NCI-H2029 treated with DMSO at 0.1 percent for 48 hours (cell line): Measurements from ENCODE around the gene TCF20.

Experiments used
- DNase-seq: peaks from one replicate; lab custom pipeline; 2025; lab: John Stamatoyannopoulos, UW

The TCF20 gene

DNA sequence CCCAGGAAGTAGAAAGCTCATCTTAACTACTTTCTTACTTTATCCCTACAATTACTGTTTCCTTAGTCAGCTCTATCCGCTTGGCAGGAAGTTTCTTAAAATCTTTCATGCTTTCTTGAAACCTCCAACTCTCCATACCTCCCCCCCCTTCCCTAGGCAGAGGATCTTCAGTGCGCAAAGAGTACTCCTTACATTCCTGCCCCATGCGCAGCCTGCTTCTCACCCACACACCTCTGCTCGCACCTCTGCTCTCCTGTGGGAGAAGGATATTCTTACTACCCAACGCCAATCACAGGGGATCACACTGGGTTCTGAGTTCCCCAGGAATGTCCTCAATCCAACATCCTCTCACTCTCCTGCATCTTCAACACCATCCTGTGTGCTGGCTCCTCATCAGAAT, 12.3 kb downstream of the TCF20 start:
- no peak for DNase-seq

DNA sequence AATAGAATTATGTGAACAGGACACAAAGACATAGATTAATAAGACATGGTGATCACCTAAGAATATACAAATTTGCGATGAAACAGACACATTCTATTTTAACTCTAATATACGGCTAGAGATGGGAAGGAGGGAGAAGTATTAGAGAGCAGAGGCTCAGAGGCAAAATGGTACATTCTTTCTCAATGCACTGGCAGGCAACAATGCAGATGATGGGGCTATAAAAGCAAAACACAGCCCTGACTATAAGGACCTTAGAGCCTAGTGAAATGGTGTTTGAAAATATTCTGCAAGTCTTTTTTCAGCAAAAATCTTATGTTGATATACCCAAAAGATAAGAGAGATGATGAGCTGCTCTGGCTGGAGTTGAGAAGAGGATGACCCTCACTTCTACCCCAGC, 13.1 kb downstream of the TCF20 start:
- DNase-seq, result no peak

DNA sequence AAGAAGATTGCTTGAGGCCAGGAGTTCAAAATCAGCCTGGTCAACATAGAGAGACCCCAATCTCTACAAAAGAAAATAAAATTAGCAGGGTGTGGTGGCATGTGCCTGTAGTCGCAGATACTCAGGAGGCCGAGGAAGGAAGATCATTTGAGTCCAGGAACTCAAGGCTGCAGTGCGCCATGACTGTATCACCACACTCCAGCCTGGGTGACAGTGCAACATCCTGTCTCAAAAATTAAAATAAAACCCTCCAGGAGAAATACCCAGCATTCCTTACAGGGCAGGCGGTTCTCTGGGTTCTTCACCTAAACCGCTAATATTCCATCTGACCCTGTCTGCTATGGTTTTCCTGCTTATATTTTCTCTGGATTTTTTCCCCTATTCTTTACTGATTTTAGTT, 13.5 kb downstream of the TCF20 start:
- DNase-seq, result no peak

DNA sequence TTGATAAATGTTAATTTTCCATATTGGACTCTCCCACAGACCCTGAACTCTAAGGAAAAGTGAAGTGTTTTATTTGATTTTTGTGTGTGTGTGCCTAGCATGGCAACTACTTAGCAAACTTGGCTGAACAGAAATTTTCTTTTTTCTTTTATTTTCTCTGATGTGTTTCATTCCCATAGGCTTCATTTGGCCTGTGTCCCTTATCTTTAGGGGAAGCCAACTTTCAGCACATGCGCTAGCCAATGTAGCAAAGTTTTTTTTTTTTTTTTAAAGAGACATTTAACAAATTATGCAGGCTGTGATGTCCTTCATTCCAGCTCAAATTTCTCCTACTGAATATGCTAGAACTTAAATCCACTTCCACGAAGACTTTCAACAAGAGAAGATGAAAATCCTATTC, 14.2 kb downstream of the TCF20 start:
- DNase-seq, result no peak

DNA sequence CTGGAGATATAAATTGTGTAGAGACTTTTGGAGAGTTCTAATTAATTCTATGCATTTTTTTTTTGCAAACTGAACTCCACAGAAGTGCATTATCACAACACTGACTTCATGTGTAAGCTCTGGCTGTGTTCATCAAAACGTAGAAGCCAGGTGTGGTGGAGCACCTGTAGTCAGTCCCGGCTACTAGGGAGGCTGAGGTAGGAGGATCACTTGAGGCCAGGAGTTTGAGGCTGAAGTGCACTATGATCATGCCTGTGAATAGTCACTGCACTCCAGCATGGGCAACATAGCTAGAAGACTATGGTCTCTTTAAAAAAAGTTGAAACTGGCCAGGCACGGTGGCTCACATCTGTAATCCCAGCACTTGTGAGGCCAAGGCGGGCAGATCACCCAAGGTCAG, 20.6 kb downstream of the TCF20 start:
- no peak for DNase-seq

DNA sequence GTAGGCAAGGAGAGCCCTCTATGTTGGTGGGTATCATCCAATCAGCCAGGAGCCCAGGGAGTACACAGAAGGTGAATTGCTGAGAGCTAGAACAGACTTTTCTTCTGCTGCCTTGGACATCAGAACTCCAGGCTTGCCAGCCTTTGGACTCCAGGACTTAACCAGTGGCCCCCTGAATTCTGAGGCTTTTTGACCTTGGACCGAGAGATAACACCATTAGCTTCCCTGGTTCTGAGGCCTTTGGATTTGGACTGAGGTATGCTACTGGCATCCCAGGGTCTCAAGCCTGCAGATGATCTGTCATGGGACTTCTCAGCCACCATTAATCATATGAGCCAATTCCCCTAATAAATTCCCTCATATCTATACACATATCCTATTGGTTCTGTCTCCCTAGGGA, 21.5 kb downstream of the TCF20 start:
- no peak for DNase-seq

DNA sequence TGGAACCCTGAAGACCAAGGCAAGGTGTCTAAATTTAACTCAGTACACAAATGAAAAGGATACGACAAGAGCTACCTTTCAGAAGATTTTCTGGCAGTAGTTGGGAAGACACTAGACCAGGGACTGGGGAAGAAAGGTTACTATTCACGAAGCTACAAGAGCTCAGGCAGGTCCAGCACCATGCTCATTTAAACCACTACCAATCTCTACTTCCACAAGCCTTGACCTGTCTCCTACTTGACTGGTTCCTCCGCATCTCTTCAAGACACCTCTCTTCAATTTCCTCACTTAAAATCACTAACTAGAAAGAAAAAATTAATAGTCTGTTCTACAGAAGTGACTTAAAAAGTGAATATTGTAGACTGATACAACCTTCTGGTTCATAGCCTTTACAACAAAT, 22.9 kb downstream of the TCF20 start:
- DNase-seq, result no peak

DNA sequence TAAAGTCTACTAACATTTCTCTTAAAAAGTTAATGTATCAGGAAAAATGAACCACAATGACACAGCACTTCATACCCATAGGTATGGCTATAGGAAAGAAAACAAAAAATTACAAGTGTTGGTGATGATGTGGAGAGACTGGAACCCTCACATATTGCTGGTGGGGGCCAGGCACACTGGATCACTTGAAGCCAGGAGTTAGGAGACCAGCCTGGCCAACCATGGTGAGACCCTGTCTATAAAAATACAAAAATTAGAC, 26.7 kb downstream of the TCF20 start:
- no peak for DNase-seq

DNA sequence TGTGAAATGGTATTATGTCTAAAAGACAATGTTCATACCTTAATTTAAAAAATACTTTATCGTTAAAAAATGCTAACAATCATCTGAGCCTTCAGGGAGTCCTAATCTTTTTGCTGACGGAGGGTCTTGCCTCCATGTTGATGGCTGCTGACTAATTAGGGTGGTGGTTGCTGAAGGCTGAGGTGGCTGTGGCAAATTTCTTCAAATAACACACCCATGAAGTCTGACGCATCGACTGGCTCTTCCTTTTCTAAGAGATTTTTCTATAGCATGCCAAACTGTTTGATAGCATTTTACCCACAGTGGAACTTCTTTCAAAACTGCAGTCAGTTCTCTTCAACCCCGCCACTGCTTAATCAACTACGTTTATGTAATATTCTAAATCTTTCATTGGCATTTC, 33.6 kb downstream of the TCF20 start:
- no peak for DNase-seq

DNA sequence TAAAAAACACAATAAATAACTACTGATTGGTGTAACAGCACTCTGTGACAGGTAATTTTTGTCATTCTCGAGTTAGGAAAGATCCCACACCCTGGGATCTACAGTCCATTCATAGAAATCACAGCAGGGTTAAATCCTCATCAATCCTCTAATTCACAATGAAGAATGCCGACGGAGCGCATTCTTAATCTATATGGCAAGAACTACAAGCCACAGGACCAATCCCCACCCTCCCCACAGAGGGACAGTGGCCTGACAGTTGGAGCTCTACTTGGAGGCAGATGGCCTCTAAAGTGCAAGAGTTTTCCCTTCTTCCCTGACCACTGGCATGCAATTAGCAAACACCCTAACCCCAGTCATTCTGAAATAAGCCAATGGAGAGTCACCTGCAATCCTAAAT, 34.2 kb downstream of the TCF20 start:
- no peak for DNase-seq

DNA sequence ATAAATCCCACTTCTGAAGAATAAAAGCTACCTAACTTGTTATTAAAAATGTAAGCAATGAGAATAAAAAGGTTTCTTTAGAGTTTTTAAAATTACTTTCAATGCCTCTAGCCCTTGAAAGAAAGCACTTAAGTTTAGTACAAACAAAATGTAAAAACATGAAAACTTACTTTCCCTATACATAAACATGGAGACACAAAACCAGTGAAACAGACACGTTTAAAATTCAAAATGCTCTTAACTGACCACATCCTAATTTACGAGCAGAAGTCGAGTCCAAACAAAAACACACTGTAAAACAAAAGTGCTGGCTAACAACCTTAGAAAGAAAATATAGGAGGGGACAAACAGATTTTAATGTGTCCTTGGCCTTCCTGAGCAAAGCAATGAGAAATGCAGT, 36.6 kb downstream of the TCF20 start:
- no peak for DNase-seq

DNA sequence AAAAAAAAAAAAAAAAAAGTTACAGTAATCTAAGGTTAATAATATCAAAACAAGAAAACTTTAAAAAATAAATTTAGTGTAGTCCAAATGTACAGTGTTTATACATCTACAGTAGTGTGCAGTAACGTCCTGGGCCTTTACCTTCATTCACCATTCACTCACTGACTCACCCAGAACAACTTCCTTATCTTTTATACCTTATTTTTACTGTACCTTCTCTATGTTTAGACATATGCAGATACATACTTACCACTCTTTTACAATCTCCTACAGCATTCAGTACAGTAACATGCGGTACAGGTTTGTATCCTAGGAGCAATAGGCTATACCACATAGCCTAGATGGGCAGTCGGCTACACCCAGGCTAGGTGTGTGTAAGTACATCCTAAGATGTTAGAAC, 38.5 kb downstream of the TCF20 start:
- DNase-seq, result no peak

DNA sequence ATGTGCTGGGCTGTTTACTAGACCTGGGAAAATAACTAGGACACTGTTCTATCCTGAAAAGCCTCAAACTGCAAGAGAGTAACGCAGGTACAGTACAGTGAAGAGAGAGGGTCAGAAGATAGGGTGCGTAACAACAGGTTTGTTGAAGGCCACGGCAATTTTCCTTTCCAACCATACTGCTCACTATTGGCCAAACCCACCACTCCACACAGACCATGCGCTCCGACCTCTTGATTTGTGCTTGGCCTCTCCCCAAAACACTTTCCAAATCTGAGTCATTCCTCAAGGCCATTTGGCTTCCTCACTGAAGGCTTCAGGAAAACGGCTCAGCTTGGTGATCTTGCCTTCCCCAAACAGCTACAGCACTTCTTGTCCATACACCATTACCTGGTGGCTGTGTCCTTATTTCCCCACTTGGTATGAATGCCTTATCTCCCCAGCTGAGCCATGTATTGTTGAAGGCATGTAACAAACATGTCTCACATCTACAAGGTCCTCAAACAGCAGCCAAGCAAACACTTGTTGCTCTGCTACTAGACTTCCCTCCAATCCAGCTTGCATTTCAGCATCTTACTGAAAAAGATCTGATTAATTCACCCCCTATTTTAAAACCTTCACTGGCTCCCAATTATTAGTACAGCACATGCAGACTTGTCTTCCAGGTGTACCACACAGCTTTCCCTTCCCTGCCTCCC, 40.9 kb downstream of the TCF20 start:
- no peak for DNase-seq

DNA sequence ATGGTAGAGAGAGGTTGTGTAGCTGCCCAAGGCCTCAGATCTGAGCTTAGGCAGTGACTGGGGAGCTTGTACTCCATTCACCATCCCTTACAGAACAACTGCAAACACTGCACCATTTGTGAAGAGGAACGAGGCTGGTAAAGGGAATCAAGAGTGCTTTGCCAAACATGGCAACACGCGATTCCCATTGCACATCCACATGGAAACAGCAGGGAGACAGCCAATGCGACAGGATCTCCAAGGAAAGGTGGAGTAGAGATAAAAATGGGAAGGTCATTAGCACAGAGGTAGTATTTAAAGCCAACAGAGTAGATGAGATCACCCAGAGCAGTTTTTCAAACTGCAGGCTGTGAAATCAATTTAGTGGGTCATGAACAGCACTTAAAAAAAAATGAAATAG, 42.0 kb downstream of the TCF20 start:
- peak; percentile 24 for DNase-seq

DNA sequence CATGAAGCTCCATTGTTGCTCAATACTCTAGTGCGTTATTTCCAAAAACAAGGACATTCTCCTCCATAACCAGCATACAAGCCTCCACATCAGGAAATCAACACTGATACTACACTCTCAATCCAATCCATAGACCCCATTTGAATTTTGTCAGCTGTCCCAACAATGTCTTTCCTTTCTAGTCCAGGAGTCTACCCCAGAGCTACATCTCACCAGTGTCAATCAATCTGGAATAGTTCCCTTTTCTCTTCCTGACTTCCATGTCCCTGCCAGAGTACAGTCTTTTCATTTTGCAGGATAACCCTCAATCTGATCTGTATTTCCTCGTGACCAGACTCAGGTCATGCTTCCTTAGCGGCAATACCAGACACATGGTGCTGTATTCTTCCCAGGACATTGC, 43.0 kb downstream of the TCF20 start:
- DNase-seq, result no peak

DNA sequence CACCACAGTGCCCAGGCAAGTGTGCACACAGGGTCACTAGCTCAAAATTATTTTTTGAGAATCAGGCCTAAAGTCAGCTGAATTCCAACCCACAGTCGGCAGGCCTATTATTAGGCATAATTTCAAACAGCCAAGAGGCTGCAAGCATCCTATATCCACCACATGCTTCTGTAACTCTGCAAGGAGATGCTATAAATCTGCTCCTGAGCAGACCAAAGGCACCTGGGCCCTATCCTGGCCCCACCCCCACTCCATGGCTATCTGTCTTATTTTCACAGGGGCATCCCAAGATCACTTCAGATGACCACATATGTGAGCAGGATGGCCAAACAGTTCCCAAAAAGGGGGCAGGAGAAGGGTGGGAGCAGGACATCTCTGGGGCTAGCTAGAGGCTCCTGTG, 44.6 kb downstream of the TCF20 start:
- DNase-seq, result no peak

DNA sequence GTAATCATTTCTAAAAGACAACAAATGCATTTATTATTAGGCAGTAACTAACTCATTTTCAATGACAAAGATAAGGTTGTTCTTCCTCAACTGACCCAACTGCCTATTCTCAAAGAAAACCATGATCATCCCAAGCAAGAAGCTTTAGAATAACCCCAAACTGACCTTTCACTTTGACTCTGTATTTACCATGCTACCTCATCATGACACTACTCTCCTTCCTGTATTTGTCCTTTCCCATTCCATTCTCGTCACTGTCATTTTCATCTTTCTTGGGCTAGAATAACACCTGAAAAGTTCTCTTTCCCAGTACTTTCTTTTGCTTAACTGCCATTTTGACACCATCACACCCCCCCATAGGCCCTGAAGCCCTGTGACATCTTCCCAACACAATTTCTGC, 48.3 kb downstream of the TCF20 start:
- DNase-seq, result no peak
